Measurements from ENCODE around the gene SKA2.

- TF ChIP-seq CTCF (IDR thresholded peaks at IDR 0.05) (no peak), POLR2A (IDR thresholded peaks at IDR 0.05) (no peak)
Observed at GRCh38 chr17:59190806-59191205, 35.8 kb upstream of the SKA2 start.

Data from right lobe of liver (tissue), 4 donors.